HG03565 (cell line): ENCODE results near the gene TERT.

Experiments used
- ATAC-seq: cut with Tn5 transposase; IDR thresholded peaks from one replicate; pipeline ENCODE4 v1.9.1; 2021; ENCODE audit warnings: mild to moderate bottlenecking, moderate library complexity; ENCODE audit not compliant: unreplicated experiment

Gene TERT

DNA sequence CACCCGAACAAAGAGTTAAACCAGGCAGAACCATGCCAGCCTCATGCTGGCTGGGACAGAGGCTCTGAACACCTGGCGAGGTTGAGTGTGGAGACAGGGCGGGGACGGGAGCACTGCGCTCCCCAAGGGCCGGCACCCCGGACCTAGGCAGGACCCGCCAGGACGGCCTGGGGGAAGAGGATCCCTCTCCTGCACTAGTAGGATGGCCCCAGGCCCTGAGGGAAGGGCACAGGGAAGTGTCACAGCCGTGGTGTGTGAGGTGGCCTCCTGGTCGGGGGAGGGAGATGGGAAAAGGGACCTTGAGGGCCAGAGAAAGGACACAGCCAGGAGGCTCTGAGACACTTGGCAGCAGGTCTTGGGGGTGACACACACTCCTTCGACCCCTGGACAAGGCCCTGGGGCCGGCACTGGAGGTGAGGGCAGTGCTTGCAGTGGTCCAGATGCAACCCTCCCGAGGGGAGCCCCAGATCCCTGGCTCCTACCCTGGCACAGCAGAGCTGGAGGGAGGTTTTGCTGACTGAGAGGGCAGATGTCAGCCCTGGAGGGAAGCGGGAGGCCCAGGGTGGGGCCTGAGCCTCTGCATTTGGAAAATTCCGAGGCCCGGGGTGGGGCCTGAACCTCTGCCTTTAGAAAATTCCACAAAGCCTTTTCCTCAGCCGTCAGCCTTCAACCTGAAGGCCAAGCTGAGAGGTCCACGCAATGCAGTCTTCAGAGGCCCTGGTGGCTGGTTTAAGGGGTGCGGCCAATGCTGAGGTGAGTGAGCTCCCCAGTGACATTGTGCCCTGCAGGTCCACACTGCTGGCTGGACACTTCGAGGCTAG lies 24.8 kb upstream of the TERT start:
- ATAC-seq = no peak

DNA sequence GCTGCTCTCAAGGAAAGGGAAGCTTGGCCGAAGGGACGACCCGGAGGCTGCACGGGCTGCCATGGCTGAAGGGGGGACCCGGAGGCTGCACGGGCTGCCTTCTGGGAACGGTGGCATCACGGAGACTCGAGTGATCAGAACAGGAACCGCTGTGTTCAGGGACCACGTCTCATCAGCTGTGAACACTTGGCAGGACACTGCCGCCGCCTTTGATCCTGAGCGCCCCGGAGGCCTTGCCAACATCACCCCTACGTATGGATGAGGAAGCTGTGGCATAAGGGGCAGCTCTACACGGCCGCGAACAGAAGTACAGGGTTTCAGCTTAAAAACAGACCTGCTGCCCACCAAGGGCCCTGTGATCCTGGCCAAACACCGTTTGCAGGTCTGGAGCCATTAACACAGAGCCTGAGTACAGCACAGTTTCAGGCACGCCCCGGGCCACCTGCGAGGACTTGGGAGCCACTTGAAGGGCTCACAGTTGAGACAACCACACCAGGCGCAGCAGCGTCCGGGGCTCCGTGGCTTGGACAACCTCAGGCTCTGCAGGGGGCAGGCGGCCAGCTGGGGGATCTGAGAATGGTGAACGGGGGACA lies 23.9 kb upstream of the TERT start:
- no peak for ATAC-seq

GRCh38 chr5:1317921-1318565 lies 23.2 kb upstream of the TERT start:
- ATAC-seq = no peak

GRCh38 chr5:1316588-1317340 lies 21.9 kb upstream of the TERT start:
- ATAC-seq = no peak

DNA sequence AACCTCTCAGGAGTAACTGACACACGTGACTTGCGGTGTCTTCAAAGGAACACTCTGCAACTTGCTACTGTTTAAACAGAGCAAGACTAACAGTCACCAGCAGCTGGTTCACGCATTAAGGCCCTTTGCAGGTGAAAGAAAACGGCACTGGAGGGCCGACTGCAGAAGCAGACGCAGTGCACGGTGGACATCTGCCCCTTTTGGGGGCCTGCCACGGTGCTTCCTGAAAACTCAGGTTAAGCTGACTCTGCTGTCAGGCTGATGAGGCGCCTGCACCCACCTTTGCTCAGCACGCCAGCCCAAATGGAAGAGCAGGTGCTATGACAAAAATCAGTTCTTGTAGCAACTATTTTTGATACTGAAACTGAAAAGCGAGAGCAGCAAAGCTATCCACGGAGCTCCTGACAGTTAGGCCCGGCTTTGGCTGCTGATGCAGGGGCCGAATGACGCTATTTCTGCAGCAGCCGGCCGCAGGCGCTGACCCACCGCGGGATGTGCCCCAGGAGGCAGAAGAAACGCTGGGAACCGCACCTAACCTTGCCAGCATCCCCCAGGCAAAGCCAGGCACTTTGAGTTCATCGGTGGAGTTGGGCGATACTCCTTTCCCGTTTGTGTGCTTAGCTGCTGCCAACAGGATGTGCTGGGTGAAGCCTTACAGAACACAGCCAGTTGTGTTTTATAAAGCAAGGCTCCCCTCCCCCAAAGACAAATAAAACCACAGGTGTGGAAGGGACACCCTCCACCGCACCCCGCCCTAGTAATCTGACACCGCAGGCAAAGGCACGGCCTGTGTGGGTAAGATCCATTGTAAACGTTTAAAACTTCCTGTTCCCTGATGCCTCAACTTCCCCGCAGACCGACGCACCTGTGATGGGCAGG lies 21.1 kb upstream of the TERT start:
- ATAC-seq = peak; percentile 46

- ATAC-seq = no peak
Measured at GRCh38 chr5:1315018-1315708, 20.3 kb upstream of the TERT start.

- ATAC-seq = no peak
Measured at GRCh38 chr5:1314564-1314982, 19.7 kb upstream of the TERT start.

GRCh38 chr5:1312993-1313833 lies 18.3 kb upstream of the TERT start:
- peak; percentile 65 for ATAC-seq

DNA sequence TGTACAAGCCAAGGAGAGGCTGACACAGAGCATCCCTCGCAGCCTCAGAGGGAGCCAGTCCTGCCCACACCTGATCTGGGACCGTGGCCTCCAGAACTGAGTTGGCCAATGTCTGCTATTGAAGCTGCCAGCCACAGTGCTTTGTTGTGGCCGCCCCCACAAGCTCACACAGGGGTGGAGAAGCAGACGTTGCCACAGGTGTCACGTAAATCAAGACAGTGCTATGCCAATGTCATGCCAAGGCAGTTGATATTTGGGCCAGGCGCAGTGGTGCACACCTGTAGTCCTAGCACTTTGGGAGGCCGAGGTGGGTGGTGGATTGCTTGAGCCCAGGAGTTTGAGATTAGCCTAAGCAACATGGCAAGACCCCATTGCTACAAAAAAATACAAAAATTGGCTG lies 17.3 kb upstream of the TERT start:
- ATAC-seq = no peak

DNA sequence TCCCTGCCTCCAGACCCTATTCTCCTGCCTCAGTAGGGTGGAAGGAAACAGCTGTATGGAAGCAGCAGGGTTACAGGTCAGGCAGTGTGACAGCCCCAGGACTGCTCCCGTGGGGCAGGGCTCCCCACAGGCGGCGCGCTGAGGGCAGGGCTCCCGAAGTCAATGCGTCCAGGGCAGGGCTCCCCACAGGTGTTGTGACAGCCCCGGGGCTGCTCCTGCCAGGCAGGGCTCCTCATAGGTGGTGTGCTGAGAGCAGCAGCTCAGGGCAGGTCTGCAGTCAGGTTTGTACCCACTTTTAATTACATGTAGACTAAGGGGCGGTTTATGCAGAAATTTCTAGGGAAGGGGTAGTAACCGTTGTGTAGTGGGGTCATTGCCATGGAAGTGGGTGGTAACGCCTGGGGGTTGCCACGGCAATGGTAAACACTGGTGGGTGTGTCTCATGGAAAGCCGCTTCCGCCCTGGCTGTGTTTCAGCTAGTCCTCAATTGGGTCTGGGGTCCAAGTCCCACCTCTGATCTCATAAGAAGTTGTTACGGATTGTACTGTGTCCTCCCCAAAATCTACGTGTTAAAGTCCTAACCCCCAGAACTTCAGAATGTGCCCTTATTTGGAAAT lies 16.7 kb upstream of the TERT start:
- ATAC-seq = no peak

DNA sequence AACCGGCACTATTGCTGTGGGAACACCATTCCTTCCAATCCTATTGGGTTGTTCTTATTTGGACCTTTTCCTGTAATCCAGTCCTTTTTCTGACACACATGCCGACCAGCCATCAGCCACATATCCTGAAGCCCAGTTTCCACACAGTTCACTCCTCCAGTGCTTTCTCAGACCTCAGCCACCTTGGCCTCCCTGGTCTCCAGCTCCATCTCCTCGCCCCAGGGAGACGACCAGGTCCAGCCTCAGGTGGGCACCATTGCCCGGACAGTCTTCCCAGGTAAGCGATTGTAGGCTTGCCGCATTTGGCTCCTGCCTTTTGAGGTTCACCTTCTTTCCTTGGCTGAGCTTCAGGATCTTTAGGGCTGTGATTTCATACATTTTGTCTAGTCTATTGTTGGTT lies 15.2 kb upstream of the TERT start:
- no peak for ATAC-seq

DNA sequence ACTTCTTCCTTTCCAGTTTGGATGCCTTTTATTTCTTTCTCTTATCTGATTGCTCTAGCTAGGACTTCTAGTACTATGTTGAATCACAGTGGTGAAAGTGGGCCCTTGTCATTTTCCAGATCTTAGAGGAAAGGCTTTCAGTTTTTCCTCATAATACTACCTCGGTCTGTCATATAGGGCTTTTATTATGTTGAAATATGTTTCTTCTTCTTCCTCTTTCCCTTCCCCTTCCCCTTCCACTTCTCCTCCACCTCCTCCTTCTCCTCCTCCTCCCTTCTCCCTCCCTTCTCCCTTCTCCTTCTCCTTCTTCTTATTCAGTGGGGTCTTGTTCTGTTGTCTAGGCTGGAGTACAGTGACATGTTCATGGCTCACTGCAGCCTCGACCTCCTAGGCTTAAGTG lies 9.2 kb upstream of the TERT start:
- no peak for ATAC-seq

DNA sequence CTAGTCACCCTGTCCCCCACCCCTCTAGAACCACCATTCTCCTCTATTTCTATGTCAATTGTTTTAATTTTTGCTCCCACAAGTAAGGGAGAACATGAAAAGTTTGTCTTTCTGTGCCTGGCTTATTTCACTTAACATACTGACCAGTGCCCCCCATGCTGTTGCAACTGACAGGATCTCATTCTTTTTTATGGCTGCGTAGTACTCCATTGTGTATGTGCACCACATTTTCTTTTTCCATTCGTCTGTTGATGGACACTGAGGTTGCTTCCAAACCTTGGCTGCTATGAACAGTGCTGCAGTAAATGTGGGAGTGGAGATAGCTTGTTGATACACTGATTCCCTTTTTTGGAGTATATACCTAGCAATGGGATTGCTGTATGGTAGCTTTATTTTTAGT lies 7.4 kb upstream of the TERT start:
- no peak for ATAC-seq

GRCh38 chr5:1300581-1301083 lies 5.8 kb upstream of the TERT start:
- ATAC-seq = no peak

- ATAC-seq = no peak
Measured at GRCh38 chr5:1299961-1300360, 5.1 kb upstream of the TERT start.

DNA sequence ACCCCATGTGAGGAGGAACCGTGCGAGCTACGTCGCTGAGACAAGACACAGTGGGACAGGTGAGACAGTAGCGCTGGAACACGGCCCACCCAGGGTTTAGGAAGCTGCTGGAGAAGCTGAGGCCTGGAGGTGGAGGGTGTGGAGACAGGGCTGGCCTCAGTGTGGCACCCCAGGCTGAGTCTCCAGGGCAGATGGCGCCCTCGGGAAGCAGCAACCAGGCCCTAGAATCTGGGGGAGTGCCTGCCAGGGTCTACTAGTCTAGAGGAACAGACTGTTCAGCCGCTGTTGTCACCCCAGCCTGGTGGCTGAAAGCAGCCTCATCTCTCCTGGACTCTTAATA lies 4.6 kb upstream of the TERT start:
- ATAC-seq = no peak

DNA sequence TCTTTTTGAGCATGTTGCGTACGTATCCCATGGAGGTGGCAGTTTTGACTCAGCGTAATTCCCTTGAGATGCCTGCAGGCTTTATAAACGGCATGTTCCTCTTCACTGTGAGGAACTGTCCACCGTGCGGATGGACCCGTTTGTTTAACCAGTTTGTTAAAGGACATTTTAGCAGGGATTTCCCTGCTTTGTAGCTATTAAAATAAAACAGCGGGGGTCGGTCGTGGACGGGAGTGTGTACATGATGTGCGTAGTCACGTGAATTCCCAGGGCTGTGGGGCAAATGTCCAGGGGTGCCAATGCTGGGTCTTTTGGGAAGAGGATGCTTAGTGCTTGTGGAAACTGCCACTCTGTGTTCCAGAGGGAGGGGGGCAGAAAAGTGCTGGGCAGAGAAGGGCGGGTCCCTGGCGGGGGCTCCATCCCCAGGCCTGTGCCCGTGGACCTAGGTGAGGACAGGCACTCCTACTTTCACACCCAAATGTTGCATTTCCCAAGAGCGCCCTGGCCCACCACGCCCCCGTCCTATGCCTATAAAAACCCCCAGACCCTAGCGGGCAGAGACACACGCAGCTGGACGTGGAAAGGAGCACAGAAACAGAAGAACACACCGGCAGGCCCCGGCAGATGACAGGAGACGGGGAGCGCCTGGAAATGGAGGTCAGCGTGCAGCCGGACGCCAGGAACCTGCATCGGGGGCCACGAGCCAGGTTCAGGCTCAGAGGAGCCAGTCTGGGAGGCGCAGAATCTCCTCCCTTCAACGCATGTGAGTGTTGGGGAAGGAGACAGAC lies 4.0 kb upstream of the TERT start:
- no peak for ATAC-seq

GRCh38 chr5:1298067-1298551 lies 3.2 kb upstream of the TERT start:
- ATAC-seq = no peak
